ENCODE results near the gene SH3D19. TPM values are rescaled to one million over a fixed set of nuclear protein-coding genes. Genes with fewer than 3 reads are reported as not detected.
"Not testable (repeated sequence)": the region's sequence is repeated elsewhere in the genome, so short reads cannot be mapped to it uniquely, and the experiment has no call there.

The SH3D19 gene
- total RNA-seq, 2 experiments from 2014 or later, result not detected

- Histone ChIP-seq H3K36me3 (ENCODE audit: insufficient read depth, low read length) (no peaks in the 10 kb centered on the region), H3K9me3 (ENCODE audit: low read length) (no peaks in the 10 kb centered on the region), H4K20me1 (ENCODE audit: insufficient read depth, low read length) (no peaks in the 10 kb centered on the region), H3K4me1 (ENCODE audit: insufficient read depth, low read length, poor library complexity, severe bottlenecking) (no peaks in the 10 kb centered on the region), H3K9me2 (ENCODE audit: insufficient read depth, low read length) (no peaks in the 10 kb centered on the region), H3K27ac (ENCODE audit: low read depth, low read length, poor library complexity, severe bottlenecking) (no peak overlapping the region), H3K79me2 (ENCODE audit: insufficient read depth, low read depth, low read length) (no peaks in the 10 kb centered on the region), H3K4me2 (ENCODE audit: low read length) (no peak overlapping the region), H2AFZ (ENCODE audit: low read length) (no peak overlapping the region), H3K4me3 (ENCODE audit: low read depth, low read length, poor library complexity, severe bottlenecking) (no peak overlapping the region)
- no peak for DNase-seq (ENCODE audit: low spot score)
- BruUV-seq (replicated peaks), result no TSS peak
- POLR2A ChIA-PET, result no interaction called here
- CTCF ChIA-PET (ENCODE audit: unreplicated experiment), result no interaction called here
- TF ChIP-seq EZH2phosphoT487 (IDR thresholded peaks at IDR 0.05; ENCODE audit: borderline replicate concordance, low read depth, low read length) (no peak), CTCF (conservative IDR thresholded peaks at IDR 0.05; ENCODE audit: low read length) (no peak)
- intact Hi-C loops (cut with micrococcal nuclease; ENCODE audit: unreplicated experiment), result no loop called here
These were observed 1.7 kb downstream of the SH3D19 start for GRCh38 chr4:151323667-151324066.

DNA sequence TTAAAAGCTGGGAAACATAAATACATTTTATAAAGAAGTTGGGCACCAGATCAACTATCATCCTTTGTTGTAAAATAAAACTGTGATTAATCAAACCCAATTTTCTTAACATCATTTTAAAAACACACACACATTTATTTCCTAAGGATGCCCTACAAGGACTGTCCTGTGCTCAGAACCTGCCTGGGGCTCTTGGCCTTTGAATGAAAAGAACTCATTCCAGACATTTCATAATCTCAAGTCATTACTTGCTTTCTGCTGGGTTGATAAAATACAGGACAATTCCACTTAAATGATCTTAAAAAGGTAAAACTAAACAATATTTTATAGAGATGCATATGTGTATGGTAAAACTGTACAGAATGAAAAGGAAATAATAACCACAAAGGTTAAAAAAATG is 2.8 kb downstream of the SH3D19 start:
- DNase-seq (ENCODE audit: low spot score), result no peak
- no peak overlapping the region for H3K27ac ChIP-seq (ENCODE audit: low read depth, low read length, poor library complexity, severe bottlenecking)
- no peaks in the 10 kb centered on the region for H3K79me2 ChIP-seq (ENCODE audit: insufficient read depth, low read depth, low read length)
- H3K4me3 ChIP-seq (ENCODE audit: low read depth, low read length, poor library complexity, severe bottlenecking), result no peak overlapping the region
- no peak for TF ChIP-seq CTCF (conservative IDR thresholded peaks at IDR 0.05; ENCODE audit: low read length)
- no peak for TF ChIP-seq EZH2phosphoT487 (IDR thresholded peaks at IDR 0.05; ENCODE audit: borderline replicate concordance, low read depth, low read length)
- H3K9me3 ChIP-seq (ENCODE audit: low read length), result no peaks in the 10 kb centered on the region
- ChIA-PET CTCF (ENCODE audit: unreplicated experiment) (no interaction called here), POLR2A (interaction anchor here (0.6 to 1.0 kb wide), 2 partner anchors 18 to 1021 kb away, joined by 4 to 5 read pairs; no protein-coding TSS in a partner anchor)
- H3K9me2 ChIP-seq (ENCODE audit: insufficient read depth, low read length), result no peaks in the 10 kb centered on the region
- no peaks in the 10 kb centered on the region for H4K20me1 ChIP-seq (ENCODE audit: insufficient read depth, low read length)
- H3K4me2 ChIP-seq (ENCODE audit: low read length), result no peak overlapping the region
- H2AFZ ChIP-seq (ENCODE audit: low read length), result no peak overlapping the region
- intact Hi-C loops (cut with micrococcal nuclease; ENCODE audit: unreplicated experiment), result no loop called here
- H3K4me1 ChIP-seq (ENCODE audit: insufficient read depth, low read length, poor library complexity, severe bottlenecking), result no peaks in the 10 kb centered on the region
- no TSS peak for BruUV-seq (replicated peaks)
- no peaks in the 10 kb centered on the region for H3K36me3 ChIP-seq (ENCODE audit: insufficient read depth, low read length)

DNA sequence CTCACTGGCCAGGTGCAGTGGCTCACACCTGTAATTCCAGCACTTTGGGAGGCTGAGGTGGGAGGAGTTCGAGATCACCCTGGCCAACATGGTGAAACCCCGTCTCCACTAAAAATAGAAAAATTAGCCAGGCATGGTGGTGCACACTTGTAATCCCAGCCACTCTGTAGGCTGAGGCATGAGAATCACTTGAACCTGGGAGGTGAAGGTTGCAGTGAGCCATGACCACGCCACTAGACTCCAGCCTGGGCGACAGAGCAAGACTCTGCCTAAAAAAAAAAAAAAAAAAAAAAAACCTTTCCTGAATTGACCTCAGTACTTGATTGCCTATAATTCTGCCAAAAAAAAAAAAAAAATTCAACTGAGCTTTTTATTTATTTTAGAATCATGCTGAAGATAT is 3.2 kb downstream of the SH3D19 start:
- H3K4me1 ChIP-seq (ENCODE audit: insufficient read depth, low read length, poor library complexity, severe bottlenecking); H3K9me3 ChIP-seq (ENCODE audit: low read length); CTCF ChIA-PET (ENCODE audit: unreplicated experiment); H3K27ac ChIP-seq (ENCODE audit: low read depth, low read length, poor library complexity, severe bottlenecking); H3K79me2 ChIP-seq (ENCODE audit: insufficient read depth, low read depth, low read length); H4K20me1 ChIP-seq (ENCODE audit: insufficient read depth, low read length); H3K4me2 ChIP-seq (ENCODE audit: low read length); H3K36me3 ChIP-seq (ENCODE audit: insufficient read depth, low read length); intact Hi-C loops (cut with micrococcal nuclease; ENCODE audit: unreplicated experiment); H3K9me2 ChIP-seq (ENCODE audit: insufficient read depth, low read length); H2AFZ ChIP-seq (ENCODE audit: low read length); H3K4me3 ChIP-seq (ENCODE audit: low read depth, low read length, poor library complexity, severe bottlenecking); DNase-seq (ENCODE audit: low spot score); BruUV-seq (replicated peaks): not testable (repeated sequence)
- POLR2A ChIA-PET, result interaction anchor here (0.6 to 1.0 kb wide), 2 partner anchors 17 to 1021 kb away, joined by 4 to 5 read pairs; no protein-coding TSS in a partner anchor

Measured in OCI-LY7 (cell line).